Pancreas (tissue), 10 donors: ENCODE measurements around the gene GLT1D1. TPM values are rescaled to one million over a fixed set of nuclear protein-coding genes. Genes with fewer than 3 reads are reported as not detected.
A peak's percentile ranks its signal among the peaks of the same experiment; 100 is the strongest.
"Not testable (repeated sequence)": the region's sequence is repeated elsewhere in the genome, so short reads cannot be mapped to it uniquely, and the experiment has no call there.

Experiments used
- ATAC-seq, 4 donors: fragments of 200-7000 bp; cut with Tn5 transposase; one replicate each; pipeline versions ENCODE4 v1.8.0 to v1.9.1; 2020; ENCODE audit warnings: mild to moderate bottlenecking in 4 of 4, moderate library complexity in 4 of 4
- DNase-seq, 6 donors: peaks; one replicate each; pipeline ENCODE4 v3.0.0-alpha.2; 2020
- FAIRE-seq: peaks from 2 replicates; lab custom pipeline; 2012; peaks lifted over from hg19 to GRCh38; lab: Jason Lieb, UNC
- H3K27ac ChIP-seq, 4 donors: fragments of 200-600 bp; sonication (generic); 1 replicate in 3 of 4; 2 replicates in 1 of 4; pipeline versions ENCODE4 v1.5.0 to v1.8.0; 2020
- H3K27me3 ChIP-seq, 4 donors: fragments of 200-600 bp; one replicate each; pipeline ENCODE4 v1.8.0; 2021
- H3K36me3 ChIP-seq, 3 donors: fragments of 200-600 bp; sonication (generic) in 1 of 3; one replicate each; pipeline versions ENCODE4 v1.5.0 to v1.8.0; 2020 to 2021
- H3K4me1 ChIP-seq, 3 donors: fragments of 200-600 bp; one replicate each; pipeline ENCODE4 v1.8.0; 2021
- H3K4me3 ChIP-seq, 4 donors: fragments of 200-600 bp; sonication (generic) in 2 of 4; one replicate each; pipeline versions ENCODE4 v1.5.0 to v1.8.0; 2020 to 2021
- H3K9me3 ChIP-seq, 4 donors: fragments of 200-600 bp; one replicate each; pipeline ENCODE4 v1.8.0; 2021
- WGBS, 2 donors: extraction: QIAGEN DNeasy Blood & Tissue Kit; methylation state at CpG; one replicate each; pipeline ENCODE4 v1.1.7; 2013; 5-methylcytosine and 5-hydroxymethylcytosine counted together
- intact Hi-C, 3 donors: fragments of 100-400 bp; cut with DNase I; formaldehyde crosslinking; loops; one replicate each; pipeline versions ENCODE4 v1.11.1 to v1.14.2; 2022
- polyA plus RNA-seq, 2 donors: library from polyadenylated mRNA; stranded (reverse); fragments of 200-250 nt; gene quantifications; one replicate each; pipeline ENCODE4 v1.2.3, GENCODE V29; 2013
- total RNA-seq, 6 donors: library from RNA; stranded (reverse); fragmentation: NEBNext Ultra II Directional in 4 of 6; extraction: Animal tissue kit (Norgen Biotek cat#: 25700) in 4 of 6; gene quantifications; one replicate each; pipeline versions ENCODE4 v1.2.1 to v1.2.4, GENCODE V29; 2021 to 2023
- TF ChIP-seq, protein P1 (sequence below), 4 donors: fragments of 200-600 bp; sonication (generic) in 3 of 4; IDR thresholded peaks; one replicate each; pipeline versions ENCODE4 v1.5.0 to v1.8.0; 2021; ENCODE audit warnings: antibody characterized with exemption in 4 of 4
- donor health status: healthy with polysubstance abuse.
- donor health status: DM: no; HTN: no; CAD: no; lungs with moderate emphysema.
- donor health status: DM: no; HTN: no; CAD: no.
- donor health status: control.
- donor health status: control.
- donor health status: Bipolar disorder and iron deficiency.
- donor health status: DM: yes; HTN: yes; CAD: no.
- donor health status: DM: no; HTN: no; CAD: no.
- donor health status: DM: no; HTN: no; CAD: no.
- donor health status: DM: yes; HTN: yes; CAD: no.

GLT1D1 gene
- total and polyA plus RNA-seq, 8 donors, result 0.12 to 1.3 (median 0.28) TPM

DNA sequence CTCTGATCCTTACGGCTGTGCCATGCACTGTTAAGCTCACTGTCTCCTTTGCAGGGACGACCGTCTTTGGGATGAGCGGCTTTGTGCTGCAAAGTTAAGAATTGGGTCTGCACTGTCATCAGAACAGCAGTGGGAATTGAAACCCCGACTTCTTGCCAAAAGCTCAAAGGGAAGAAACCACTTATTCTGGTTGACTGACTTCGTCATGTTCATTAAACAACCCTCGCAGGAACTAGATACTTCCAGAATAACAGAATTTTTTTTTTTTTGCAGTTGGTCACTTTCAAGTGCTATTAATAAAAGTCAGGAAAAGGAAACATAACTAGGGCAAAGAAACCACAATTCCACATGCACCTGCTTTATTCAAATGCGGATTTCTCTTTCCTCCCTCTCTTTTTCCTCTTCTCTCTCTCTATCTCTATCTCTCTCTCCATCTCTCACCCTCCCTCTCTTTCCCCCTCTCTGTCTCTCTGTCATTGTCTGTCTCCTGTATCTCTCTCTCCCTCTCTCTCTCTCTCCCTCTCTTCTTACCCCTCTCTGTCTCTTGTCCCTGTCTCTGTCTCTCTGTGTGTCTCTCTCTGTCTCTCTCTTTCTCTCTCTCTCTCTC lies 12.3 kb upstream of the GLT1D1 start:
- no peaks in the 10 kb centered on the region for H3K36me3 ChIP-seq
- intact Hi-C loops, result no loop called here
- FAIRE-seq (no peak), ATAC-seq (peak in 2 of 4 donors; percentile 37 to 58), DNase-seq (no peak)
- TF ChIP-seq, protein P1, sequence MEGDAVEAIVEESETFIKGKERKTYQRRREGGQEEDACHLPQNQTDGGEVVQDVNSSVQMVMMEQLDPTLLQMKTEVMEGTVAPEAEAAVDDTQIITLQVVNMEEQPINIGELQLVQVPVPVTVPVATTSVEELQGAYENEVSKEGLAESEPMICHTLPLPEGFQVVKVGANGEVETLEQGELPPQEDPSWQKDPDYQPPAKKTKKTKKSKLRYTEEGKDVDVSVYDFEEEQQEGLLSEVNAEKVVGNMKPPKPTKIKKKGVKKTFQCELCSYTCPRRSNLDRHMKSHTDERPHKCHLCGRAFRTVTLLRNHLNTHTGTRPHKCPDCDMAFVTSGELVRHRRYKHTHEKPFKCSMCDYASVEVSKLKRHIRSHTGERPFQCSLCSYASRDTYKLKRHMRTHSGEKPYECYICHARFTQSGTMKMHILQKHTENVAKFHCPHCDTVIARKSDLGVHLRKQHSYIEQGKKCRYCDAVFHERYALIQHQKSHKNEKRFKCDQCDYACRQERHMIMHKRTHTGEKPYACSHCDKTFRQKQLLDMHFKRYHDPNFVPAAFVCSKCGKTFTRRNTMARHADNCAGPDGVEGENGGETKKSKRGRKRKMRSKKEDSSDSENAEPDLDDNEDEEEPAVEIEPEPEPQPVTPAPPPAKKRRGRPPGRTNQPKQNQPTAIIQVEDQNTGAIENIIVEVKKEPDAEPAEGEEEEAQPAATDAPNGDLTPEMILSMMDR (IDR thresholded peaks at IDR 0.05), result no peak
- H3K27ac ChIP-seq, result no peak overlapping the region
- H3K9me3 ChIP-seq, result no peaks in the 10 kb centered on the region
- 43 to 47% methylated on average over 8 of the region's 8 CpGs for WGBS, 2 donors
- no peaks in the 10 kb centered on the region for H3K27me3 ChIP-seq
- no peak overlapping the region for H3K4me3 ChIP-seq
- H3K4me1 ChIP-seq, result no peaks in the 10 kb centered on the region

DNA sequence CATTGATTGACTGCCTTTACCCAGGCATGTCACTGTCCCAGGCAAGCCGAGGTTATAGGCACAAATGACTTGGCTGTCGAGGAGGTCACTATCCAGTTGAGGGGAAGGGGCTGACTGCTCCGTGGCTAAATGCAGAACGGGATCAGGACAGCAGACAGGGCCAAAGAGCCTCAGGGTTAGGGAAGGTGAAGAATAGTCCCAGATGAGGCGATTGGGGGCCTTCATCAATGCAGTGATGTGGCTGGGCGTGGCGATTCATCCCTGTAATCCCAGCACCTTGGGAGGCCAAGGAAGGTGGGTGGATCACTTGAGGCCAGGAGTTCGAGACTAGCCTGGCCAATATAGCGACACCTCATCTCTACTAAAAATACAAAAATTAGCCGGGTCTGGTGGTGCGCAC lies 10.7 kb upstream of the GLT1D1 start:
- no peaks in the 10 kb centered on the region for H3K9me3 ChIP-seq
- no peaks in the 10 kb centered on the region for H3K27me3 ChIP-seq
- H3K36me3 ChIP-seq, result no peaks in the 10 kb centered on the region
- no peak for DNase-seq
- TF ChIP-seq, protein P1 (IDR thresholded peaks at IDR 0.05), result no peak
- 79 to 85% methylated on average over 11 of the region's 11 CpGs for WGBS, 2 donors
- intact Hi-C loops, result no loop called here
- H3K4me3 ChIP-seq, result no peak overlapping the region
- no peaks in the 10 kb centered on the region for H3K4me1 ChIP-seq
- ATAC-seq, result no peak
- no peak overlapping the region for H3K27ac ChIP-seq
- FAIRE-seq, result no peak

DNA sequence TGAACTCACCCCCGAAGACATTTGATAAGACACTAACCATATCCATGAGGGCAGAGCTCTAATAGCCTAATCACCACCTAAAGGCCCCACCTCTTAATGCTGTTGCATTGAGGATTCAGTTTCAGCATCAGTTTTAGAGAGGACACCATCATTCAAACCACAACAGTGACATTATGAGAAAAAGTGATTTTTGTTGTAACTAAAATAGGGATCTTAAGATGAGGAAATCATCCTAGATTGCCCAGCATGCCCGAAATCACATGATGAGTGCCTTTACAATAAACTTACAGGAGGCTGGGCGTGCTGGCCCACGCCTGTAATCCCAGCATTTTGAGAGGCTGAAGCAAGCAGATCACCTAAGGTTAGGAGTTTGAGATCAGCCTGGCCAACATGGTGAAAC lies 9.7 kb upstream of the GLT1D1 start:
- Histone ChIP-seq H3K36me3 (no peaks in the 10 kb centered on the region), H3K27ac (no peak overlapping the region), H3K27me3 (no peaks in the 10 kb centered on the region), H3K4me1 (no peaks in the 10 kb centered on the region), H3K9me3 (no peaks in the 10 kb centered on the region), H3K4me3 (no peak overlapping the region)
- ATAC-seq, result no peak
- no peak for FAIRE-seq
- WGBS, 2 donors, result 73 to 78% methylated on average over 4 of the region's 4 CpGs
- no peak for DNase-seq
- TF ChIP-seq, protein P1 (IDR thresholded peaks at IDR 0.05), result no peak
- intact Hi-C loops, result no loop called here

DNA sequence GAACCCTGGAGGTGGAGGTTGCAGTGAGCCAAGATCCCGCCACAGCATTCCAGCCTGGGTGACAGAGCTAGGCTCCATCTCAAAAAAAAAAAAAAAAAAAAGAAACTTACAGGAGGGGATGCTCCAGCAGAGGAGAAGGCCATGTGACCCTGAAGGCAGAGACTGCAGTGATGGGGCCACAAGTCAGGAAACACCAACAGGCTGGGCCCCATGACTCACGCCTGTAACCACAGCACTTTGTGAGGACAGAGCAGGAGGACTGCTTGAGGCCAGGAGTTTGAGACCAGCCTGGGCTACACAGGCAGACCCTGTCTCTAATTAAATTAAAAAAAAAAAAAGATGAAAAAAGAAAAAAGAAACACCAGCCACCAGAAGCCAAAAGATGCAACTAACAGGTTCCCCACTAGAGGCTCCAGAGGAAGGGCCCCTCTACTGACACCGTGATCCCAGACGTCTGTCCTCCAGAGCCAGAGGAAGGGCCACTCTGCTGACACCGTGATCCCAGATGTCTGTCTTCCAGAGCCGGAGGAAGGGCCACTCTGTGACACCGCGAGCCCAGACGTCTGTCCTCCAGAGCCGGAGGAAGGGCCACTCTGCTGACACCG lies 9.1 kb upstream of the GLT1D1 start:
- intact Hi-C loops, result no loop called here
- Histone ChIP-seq H3K4me3 (no peak overlapping the region), H3K36me3 (no peaks in the 10 kb centered on the region), H3K27me3 (no peaks in the 10 kb centered on the region), H3K9me3 (no peaks in the 10 kb centered on the region), H3K4me1 (no peaks in the 10 kb centered on the region), H3K27ac (no peak overlapping the region)
- WGBS, 2 donors, result 62 to 66% methylated on average over 11 of the region's 11 CpGs
- no peak for FAIRE-seq
- ATAC-seq, result peak in 2 of 4 donors; percentile 48 to 62
- TF ChIP-seq, protein P1 (IDR thresholded peaks at IDR 0.05), result no peak
- DNase-seq, result no peak

DNA sequence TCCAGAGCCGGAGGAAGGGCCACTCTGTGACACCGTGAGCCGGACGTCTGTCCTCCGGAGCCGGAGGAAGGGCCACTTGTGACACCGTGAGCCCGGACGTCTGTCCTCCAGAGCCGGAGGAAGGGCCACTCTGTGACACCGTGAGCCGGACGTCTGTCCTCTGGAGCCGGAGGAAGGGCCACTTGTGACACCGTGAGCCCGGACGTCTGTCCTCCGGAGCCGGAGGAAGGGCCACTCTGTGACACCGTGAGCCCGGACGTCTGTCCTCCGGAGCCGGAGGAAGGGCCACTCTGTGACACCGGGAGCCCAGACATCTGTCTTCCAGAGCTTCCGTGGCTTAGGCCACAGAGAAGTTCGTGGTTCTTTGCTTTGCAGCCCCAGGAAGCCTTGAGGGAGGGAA lies 6.6 kb upstream of the GLT1D1 start:
- H3K9me3 ChIP-seq, H3K4me3 ChIP-seq, intact Hi-C loops, H3K27ac ChIP-seq, H3K27me3 ChIP-seq, H3K36me3 ChIP-seq, ATAC-seq, DNase-seq, H3K4me1 ChIP-seq, FAIRE-seq: not testable (repeated sequence)
- 86 to 87% methylated on average over 19 to 27 of the region's 27 CpGs for WGBS, 2 donors
